ENCODE results near the gene MRPL43. TPM values are rescaled to one million over a fixed set of nuclear protein-coding genes. Genes with fewer than 3 reads are reported as not detected.

Gene MRPL43
- total RNA-seq, 1 experiment from 2014 or later, result 136 TPM

DNA sequence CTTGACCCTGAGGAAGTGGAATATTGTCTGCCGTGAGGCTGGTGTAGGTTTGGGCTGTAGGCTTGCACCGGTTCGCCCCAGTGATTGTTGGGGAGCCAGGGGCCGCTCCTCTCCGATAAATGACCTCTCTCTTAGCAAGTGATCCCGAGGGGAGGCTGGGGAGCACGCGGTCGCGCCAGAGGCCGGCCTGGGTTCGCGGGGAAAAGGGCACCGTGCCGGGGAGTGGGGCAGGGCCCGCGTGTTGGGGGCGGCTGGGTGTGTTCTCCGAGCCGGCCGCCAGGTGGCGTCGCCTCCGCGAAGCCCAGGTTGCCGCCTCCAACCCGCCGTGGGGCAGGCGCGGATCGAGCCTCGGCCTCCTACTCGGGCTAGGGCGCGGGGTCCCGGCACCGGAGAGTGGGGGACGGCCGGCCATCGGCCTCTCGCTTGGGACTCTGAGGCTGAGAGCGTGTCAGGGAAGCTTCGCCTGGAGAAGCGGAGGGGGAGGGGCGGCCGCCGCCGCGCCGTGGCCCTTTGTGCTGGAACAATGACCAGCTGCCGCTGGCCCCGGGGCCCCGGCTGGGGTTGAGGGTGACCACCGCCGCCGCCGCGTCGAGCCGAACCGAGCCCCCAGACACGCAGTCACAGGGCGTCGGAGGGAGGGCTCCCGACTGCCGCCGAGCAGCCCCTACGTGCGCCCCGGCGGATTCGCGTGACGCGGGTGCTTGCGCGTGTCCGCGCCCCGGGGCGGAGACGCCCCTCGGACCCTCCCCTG is 11.9 kb upstream of the MRPL43 start:
- DNase-seq (ENCODE audit: low read depth, low spot score) (no peak), ATAC-seq (peak; percentile 51)
- Histone ChIP-seq H3K9me2 (ENCODE audit: insufficient read depth) (no peaks in the 10 kb centered on the region), H3K27ac (ENCODE audit: low read depth, low read length) (peak overlapping the region; percentile 87), H3K9me3 (ENCODE audit: control insufficient read depth in 1 of 2, insufficient read depth in 1 of 2, low read depth in 1 of 2, low read length in 2 of 2) (no peaks in the 10 kb centered on the region), H4K20me1 (ENCODE audit: insufficient read depth) (no peaks in the 10 kb centered on the region), H3K79me2 (ENCODE audit: insufficient read depth, low read length) (peaks cover 48% of the 10 kb centered on the region), H3K4me3 (replicated peaks in 1 of 2; ENCODE audit: low read depth in 1 of 2, low read length in 2 of 2) (peak overlapping the region; percentile 88 to 92), H3K4me1 (ENCODE audit: control insufficient read depth in 1 of 2, insufficient read depth in 2 of 2, low read length in 2 of 2) (peaks cover 21 to 55% of the 10 kb centered on the region in 2 experiments), H3K36me3 (ENCODE audit: control insufficient read depth in 1 of 2, insufficient read depth in 2 of 2, low read length in 2 of 2) (peaks cover 7 to 16% of the 10 kb centered on the region in 2 experiments; a peak in 2 of 4 replicates), H3K4me2 (ENCODE audit: low read length) (peak overlapping the region; percentile 98), H3K9ac (ENCODE audit: low read length) (peak overlapping the region; percentile 94), H2AFZ (ENCODE audit: low read depth, low read length, poor library complexity, severe bottlenecking) (no peak overlapping the region), H3K27me3 (ENCODE audit: insufficient read depth, low read length) (no peaks in the 10 kb centered on the region)
- intact Hi-C loops (cut with micrococcal nuclease), result no loop called here
- POLR2A ChIA-PET, result interaction anchor here (0.9 to 1.0 kb wide), 3 partner anchors 11 to 32 kb away, joined by 5 to 6 read pairs (median 5); partner anchors contain the start of genes PDZD7 and SFXN3
- peak; percentile 70 for TF ChIP-seq ZFX (IDR thresholded peaks at IDR 0.05)
- no peak for TF ChIP-seq EZH2phosphoT487 (IDR thresholded peaks at IDR 0.05; ENCODE audit: borderline replicate concordance)
- peak; percentile 87 for TF ChIP-seq POLR2AphosphoS5 (IDR thresholded peaks at IDR 0.05; ENCODE audit: low read depth, low read length)
- TF ChIP-seq, protein P1, sequence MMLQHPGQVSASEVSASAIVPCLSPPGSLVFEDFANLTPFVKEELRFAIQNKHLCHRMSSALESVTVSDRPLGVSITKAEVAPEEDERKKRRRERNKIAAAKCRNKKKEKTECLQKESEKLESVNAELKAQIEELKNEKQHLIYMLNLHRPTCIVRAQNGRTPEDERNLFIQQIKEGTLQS (IDR thresholded peaks at IDR 0.05), result no peak
- TF ChIP-seq, protein P2, sequence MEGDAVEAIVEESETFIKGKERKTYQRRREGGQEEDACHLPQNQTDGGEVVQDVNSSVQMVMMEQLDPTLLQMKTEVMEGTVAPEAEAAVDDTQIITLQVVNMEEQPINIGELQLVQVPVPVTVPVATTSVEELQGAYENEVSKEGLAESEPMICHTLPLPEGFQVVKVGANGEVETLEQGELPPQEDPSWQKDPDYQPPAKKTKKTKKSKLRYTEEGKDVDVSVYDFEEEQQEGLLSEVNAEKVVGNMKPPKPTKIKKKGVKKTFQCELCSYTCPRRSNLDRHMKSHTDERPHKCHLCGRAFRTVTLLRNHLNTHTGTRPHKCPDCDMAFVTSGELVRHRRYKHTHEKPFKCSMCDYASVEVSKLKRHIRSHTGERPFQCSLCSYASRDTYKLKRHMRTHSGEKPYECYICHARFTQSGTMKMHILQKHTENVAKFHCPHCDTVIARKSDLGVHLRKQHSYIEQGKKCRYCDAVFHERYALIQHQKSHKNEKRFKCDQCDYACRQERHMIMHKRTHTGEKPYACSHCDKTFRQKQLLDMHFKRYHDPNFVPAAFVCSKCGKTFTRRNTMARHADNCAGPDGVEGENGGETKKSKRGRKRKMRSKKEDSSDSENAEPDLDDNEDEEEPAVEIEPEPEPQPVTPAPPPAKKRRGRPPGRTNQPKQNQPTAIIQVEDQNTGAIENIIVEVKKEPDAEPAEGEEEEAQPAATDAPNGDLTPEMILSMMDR (IDR thresholded peaks at IDR 0.05 in 2 of 3, conservative IDR thresholded peaks at IDR 0.05 in 1 of 3; ENCODE audit: borderline replicate concordance in 1 of 3, insufficient read depth in 1 of 3, low read depth in 2 of 3, low read length in 2 of 3), result peak in 2 of 3 experiments; percentile 93 to 96; a peak in 4 of 6 replicates
- no TSS peak for BruUV-seq (replicated peaks)
- RAD21 ChIA-PET (ENCODE audit: low non-redundant PET in 1 of 2, low total read pairs in 2 of 2, uncharacterized antibody in 2 of 2, unreplicated experiment in 2 of 2), result interaction anchor here in 1 of 2 experiments (0.9 to 2.4 kb wide), 2 partner anchors 15 kb away, joined by 5 to 10 read pairs; no protein-coding TSS in a partner anchor
- CTCF ChIA-PET, result interaction anchor here (0.6 to 8.3 kb wide), 9 partner anchors 10 to 119 kb away, joined by 3 to 118 read pairs (median 12); partner anchors contain the start of genes PDZD7 and SFXN3

Data from HCT116 (cell line).